Measurements from ENCODE around the gene P2RY8.

Gene P2RY8

DNA sequence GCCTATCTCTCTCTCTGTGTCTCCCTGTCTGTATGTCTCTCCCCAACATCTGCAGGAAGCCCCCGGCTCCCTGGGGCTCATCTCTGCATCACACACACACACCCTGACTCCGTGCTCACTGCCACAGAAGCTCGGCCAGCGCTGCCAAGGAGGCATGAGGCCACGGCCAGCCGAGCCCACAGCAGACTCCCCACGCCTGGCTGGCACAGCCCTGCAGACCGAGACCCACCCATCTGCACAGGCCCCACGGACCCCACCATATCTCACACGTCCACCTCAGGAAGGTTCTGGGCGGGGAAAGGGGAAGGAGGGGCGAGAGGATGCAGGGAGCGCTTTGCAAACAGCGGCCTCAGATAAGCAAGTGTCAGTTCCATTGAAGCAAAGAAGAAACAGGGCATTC lies 116.6 kb downstream of the P2RY8 start:
- H3K79me2 ChIP-seq, result no peaks in the 10 kb centered on the region
- no peak overlapping the region for H3K4me3 ChIP-seq (ENCODE audit: low read depth, low read length)
- no peak overlapping the region for H3K27ac ChIP-seq
- H3K4me1 ChIP-seq, result no peaks in the 10 kb centered on the region
- H3K9me3 ChIP-seq (ENCODE audit: control insufficient read depth, low read length), result no peaks in the 10 kb centered on the region
- no peak overlapping the region for H3K4me2 ChIP-seq (ENCODE audit: low read length)
- no peak overlapping the region for H2AFZ ChIP-seq
- no peak overlapping the region for H3K9ac ChIP-seq
- TF ChIP-seq, protein P1, sequence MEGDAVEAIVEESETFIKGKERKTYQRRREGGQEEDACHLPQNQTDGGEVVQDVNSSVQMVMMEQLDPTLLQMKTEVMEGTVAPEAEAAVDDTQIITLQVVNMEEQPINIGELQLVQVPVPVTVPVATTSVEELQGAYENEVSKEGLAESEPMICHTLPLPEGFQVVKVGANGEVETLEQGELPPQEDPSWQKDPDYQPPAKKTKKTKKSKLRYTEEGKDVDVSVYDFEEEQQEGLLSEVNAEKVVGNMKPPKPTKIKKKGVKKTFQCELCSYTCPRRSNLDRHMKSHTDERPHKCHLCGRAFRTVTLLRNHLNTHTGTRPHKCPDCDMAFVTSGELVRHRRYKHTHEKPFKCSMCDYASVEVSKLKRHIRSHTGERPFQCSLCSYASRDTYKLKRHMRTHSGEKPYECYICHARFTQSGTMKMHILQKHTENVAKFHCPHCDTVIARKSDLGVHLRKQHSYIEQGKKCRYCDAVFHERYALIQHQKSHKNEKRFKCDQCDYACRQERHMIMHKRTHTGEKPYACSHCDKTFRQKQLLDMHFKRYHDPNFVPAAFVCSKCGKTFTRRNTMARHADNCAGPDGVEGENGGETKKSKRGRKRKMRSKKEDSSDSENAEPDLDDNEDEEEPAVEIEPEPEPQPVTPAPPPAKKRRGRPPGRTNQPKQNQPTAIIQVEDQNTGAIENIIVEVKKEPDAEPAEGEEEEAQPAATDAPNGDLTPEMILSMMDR (IDR thresholded peaks at IDR 0.05), result no peak
- no peaks in the 10 kb centered on the region for H3K27me3 ChIP-seq (ENCODE audit: control insufficient read depth, insufficient read depth, low read length)
- H3K36me3 ChIP-seq (ENCODE audit: control insufficient read depth, insufficient read depth, low read length), result no peaks in the 10 kb centered on the region

DNA sequence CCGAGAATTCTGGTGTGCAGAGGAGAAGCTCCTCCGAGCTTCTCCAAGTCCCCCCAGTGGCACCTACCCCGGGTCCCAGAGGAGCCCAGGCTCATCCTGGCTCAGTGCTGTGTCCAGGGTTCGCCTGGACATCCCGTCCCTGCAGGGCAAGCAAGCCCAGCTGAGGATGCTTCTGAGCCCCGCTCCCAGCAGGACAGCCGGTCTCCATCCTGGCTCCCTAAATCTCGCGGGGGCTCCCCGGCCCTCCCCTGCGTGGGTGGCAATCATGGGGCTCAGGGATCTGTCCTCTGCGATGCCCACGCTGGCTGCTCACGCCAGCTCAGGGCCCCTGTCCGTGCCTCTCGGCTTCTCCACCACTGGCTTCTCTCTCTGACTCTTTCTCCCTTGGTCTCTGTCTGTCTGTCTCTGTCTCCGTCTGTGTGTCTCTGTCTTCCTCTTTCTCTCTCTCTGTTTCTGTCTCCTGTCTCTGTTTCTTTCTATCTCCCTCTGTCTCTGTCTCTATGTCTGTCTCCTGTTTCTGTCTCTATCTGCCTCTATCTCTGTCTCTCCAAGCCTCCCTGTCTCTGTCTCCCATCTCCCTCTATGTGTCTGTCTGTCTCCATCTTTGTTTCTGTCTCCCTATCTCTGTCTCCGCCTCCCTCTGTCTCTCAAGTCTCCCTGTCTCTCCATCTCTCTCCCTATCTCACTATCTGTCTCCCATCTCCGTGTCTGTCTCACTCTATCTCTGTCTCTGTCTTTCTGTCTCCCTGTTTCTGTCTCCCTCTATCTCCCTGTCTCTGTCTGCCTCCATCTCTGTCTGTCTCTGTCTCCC lies 117.2 kb downstream of the P2RY8 start:
- Histone ChIP-seq H3K4me3 (ENCODE audit: low read depth, low read length) (no peak overlapping the region), H3K36me3 (ENCODE audit: control insufficient read depth, insufficient read depth, low read length) (no peaks in the 10 kb centered on the region), H3K9me3 (ENCODE audit: control insufficient read depth, low read length) (no peaks in the 10 kb centered on the region), H3K4me2 (ENCODE audit: low read length) (no peak overlapping the region), H3K27me3 (ENCODE audit: control insufficient read depth, insufficient read depth, low read length) (no peaks in the 10 kb centered on the region), H3K27ac (no peak overlapping the region), H2AFZ (no peak overlapping the region), H3K79me2 (no peaks in the 10 kb centered on the region), H3K9ac (no peak overlapping the region), H3K4me1 (no peaks in the 10 kb centered on the region)
- TF ChIP-seq, protein P1 (IDR thresholded peaks at IDR 0.05), result no peak

DNA sequence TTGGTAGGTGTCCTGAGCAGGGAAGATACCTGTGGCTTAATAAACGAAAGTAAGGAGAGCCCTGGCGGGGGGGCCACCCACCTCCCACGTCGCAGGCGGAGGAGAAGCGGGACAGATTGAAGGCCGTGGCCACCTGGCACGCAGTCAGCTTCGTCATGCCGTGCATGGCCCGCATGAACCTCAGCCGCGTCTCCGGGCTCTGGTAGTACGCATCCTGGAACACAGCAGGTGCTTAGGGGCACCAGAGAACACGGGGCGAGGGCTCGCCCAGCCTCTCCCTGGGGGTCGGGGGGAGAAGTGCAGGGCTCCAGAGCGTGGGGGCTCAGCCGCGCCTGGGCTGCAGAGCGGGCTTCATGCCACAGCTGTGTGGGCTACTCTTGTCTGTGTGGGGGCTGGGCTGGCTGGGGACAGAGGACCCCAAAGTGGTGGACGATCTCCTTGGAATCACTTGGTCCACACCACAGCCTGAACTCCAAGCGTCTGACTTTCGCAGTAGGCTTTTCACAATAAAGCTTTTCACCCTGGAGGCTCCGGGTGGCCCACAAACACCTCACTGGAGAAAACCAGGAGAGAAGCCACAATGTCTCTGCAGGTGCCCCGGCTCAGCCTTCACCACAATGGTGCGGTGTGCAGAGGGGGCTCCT lies 118.0 kb downstream of the P2RY8 start:
- Histone ChIP-seq H3K27ac (no peak overlapping the region), H2AFZ (no peak overlapping the region), H3K9ac (no peak overlapping the region), H3K79me2 (no peaks in the 10 kb centered on the region), H3K4me1 (no peaks in the 10 kb centered on the region), H3K4me3 (ENCODE audit: low read depth, low read length) (no peak overlapping the region), H3K27me3 (ENCODE audit: control insufficient read depth, insufficient read depth, low read length) (no peaks in the 10 kb centered on the region), H3K36me3 (ENCODE audit: control insufficient read depth, insufficient read depth, low read length) (no peaks in the 10 kb centered on the region), H3K4me2 (ENCODE audit: low read length) (no peak overlapping the region), H3K9me3 (ENCODE audit: control insufficient read depth, low read length) (no peaks in the 10 kb centered on the region)
- TF ChIP-seq, protein P1 (IDR thresholded peaks at IDR 0.05), result no peak

DNA sequence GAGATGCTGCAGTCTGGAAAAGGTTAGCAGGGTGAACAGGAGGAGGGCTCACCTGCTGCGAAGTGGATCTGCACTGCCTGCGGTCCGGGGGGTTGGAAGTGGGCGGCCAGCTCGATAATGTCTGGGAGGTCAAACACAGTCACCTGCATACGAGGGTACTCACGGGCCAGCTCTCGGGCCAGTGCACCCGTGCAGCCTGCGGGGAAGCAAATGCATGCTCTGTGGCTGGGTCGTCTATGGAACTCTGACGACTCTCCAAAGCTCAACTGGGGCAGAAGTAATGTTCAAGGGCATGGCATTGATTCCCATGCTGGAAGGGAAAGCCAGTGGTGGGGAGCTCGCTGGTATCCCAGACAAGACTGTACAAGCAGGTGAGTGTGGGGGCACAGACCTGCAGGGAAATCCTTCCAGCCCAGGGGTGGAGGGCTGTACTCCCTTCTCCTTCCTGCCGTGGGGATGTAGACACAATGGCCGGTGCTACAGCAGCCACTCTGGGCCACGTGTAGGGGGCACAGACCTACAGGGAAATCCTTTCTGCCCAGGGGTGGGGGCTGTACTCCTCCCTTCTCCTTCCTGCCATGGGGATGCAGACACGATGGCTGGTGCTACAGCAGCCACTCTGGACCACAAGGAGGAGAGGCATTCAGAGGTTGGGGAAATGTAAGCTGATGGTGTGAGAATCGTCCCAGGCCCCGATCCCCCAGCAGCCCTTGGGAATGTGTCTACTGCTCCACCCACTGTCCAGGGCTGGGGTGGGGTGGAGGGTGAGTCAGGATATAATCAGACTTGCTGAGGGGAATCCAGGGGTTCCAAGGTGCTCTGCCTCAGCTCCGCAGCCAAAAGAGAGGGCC lies 118.8 kb downstream of the P2RY8 start:
- H3K4me3 ChIP-seq (ENCODE audit: low read depth, low read length), result no peak overlapping the region
- no peaks in the 10 kb centered on the region for H3K79me2 ChIP-seq
- no peak overlapping the region for H2AFZ ChIP-seq
- TF ChIP-seq, protein P1 (IDR thresholded peaks at IDR 0.05), result no peak
- H3K9ac ChIP-seq, result no peak overlapping the region
- H3K4me2 ChIP-seq (ENCODE audit: low read length), result no peak overlapping the region
- H3K9me3 ChIP-seq (ENCODE audit: control insufficient read depth, low read length), result no peaks in the 10 kb centered on the region
- H3K4me1 ChIP-seq, result no peaks in the 10 kb centered on the region
- no peaks in the 10 kb centered on the region for H3K36me3 ChIP-seq (ENCODE audit: control insufficient read depth, insufficient read depth, low read length)
- H3K27me3 ChIP-seq (ENCODE audit: control insufficient read depth, insufficient read depth, low read length), result no peaks in the 10 kb centered on the region
- no peak overlapping the region for H3K27ac ChIP-seq

All from parathyroid adenoma (tissue), 2 donors.